NB4 (cell line): Measurements from ENCODE around the gene FBXL12.

Source experiments
- MYC ChIP-seq: IDR thresholded peaks from 2 replicates; pipeline ENCODE4 v1.6.1; 2011; ENCODE audit warnings: low read depth, low read length
- POLR2A ChIP-seq: IDR thresholded peaks from 2 replicates; pipeline ENCODE4 v1.6.1; 2011; ENCODE audit warnings: mild to moderate bottlenecking; ENCODE audit not compliant: insufficient read length; ENCODE audit errors: extremely low read depth
- TF ChIP-seq, protein P1 (sequence below): IDR thresholded peaks from one replicate; pipeline ENCODE4 v1.5.1; 2012; ENCODE audit warnings: low read depth, low read length

DNA sequence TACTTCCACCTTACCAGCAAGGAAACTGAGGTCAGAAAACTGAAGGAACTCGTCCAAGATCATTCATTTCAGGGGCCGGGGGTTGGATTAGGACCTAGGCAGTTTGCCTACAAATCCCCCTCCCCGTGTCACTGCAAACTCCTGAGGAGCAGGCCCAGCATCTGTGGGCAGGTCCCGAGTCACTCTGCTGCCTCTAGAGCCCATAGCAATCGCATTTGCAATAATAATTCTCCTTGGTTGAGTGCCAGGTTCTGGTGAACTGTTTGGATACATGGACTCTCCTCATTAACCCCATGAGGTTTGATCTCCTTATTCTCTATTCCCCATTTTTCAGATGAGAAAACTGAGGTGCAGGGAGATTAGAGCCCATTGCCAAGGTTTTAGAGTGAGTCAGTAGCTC lies 17.1 kb upstream of the FBXL12 start:
- TF ChIP-seq MYC (no peak), POLR2A (no peak)
- TF ChIP-seq, protein P1, sequence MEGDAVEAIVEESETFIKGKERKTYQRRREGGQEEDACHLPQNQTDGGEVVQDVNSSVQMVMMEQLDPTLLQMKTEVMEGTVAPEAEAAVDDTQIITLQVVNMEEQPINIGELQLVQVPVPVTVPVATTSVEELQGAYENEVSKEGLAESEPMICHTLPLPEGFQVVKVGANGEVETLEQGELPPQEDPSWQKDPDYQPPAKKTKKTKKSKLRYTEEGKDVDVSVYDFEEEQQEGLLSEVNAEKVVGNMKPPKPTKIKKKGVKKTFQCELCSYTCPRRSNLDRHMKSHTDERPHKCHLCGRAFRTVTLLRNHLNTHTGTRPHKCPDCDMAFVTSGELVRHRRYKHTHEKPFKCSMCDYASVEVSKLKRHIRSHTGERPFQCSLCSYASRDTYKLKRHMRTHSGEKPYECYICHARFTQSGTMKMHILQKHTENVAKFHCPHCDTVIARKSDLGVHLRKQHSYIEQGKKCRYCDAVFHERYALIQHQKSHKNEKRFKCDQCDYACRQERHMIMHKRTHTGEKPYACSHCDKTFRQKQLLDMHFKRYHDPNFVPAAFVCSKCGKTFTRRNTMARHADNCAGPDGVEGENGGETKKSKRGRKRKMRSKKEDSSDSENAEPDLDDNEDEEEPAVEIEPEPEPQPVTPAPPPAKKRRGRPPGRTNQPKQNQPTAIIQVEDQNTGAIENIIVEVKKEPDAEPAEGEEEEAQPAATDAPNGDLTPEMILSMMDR: peak; percentile 9
